ACC112 (cell line): ENCODE measurements around the gene IFNA4.
"Not testable (repeated sequence)": the region's sequence is repeated elsewhere in the genome, so short reads cannot be mapped to it uniquely, and the experiment has no call there.

ENCODE experiments used
- H2AFZ ChIP-seq: fragments of 200-600 bp; sonication (generic); one replicate; pipeline ENCODE4 v1.6.0; 2017; ENCODE audit warnings: antibody characterized with exemption, low read length; ENCODE audit not compliant: unreplicated experiment
- H3K27ac ChIP-seq: fragments of 200-600 bp; sonication (generic); 2 replicates; pipeline ENCODE4 v1.5.1; 2014; ENCODE audit warnings: low read depth, mild to moderate bottlenecking, antibody characterized with exemption, low read length, moderate library complexity
- H3K27me3 ChIP-seq: fragments of 200-600 bp; sonication (generic); 2 replicates; pipeline ENCODE4 v1.6.1; 2014; ENCODE audit warnings: mild to moderate bottlenecking, antibody characterized with exemption, low read length, moderate library complexity, mixed read lengths; ENCODE audit not compliant: insufficient read depth
- H3K36me3 ChIP-seq: fragments of 200-600 bp; sonication (generic); 2 replicates; pipeline ENCODE4 v1.6.1; 2016; ENCODE audit warnings: mild to moderate bottlenecking, antibody characterized with exemption, low read length, moderate library complexity, mixed read lengths; ENCODE audit not compliant: insufficient read depth
- H3K4me1 ChIP-seq: fragments of 200-600 bp; sonication (generic); one replicate; pipeline ENCODE4 v1.6.1; 2016; ENCODE audit warnings: low read length, mixed read lengths; ENCODE audit not compliant: insufficient read depth, unreplicated experiment, control insufficient read depth
- H3K4me3 ChIP-seq: fragments of 200-600 bp; sonication (generic); 2 replicates; pipeline ENCODE4 v1.5.1; 2014; ENCODE audit warnings: mild to moderate bottlenecking, low read depth, low read length
- H3K79me2 ChIP-seq: fragments of 200-600 bp; sonication (generic); one replicate; pipeline ENCODE4 v1.6.0; 2016; ENCODE audit warnings: low read length; ENCODE audit not compliant: control insufficient read depth, unreplicated experiment, insufficient read depth

IFNA4 gene

DNA sequence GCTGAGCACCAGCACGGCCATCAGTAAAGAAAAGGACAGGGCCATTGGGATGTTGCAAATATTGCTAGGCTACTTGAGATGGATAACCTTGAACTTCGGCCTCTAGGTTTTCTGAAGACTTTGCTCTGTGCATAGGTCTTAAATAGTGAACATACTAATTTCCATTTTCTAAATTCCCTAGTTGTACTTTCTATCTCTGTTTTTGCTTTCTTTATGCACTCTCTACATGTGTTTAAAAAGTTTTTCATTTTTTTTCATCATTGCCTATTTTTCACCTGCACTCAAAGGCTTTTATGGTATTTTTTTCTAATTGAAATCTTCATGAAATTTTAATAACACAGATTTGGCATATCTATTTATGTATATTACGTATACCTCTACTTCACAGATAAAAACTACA, at the start of gene IFNA4:
IFNA4 (minus strand) TSS at position 101 of the 400 bp plus-strand sequence; CDS start at position 45, 56 bp downstream.
- not testable (repeated sequence) for H3K27me3 ChIP-seq, H3K36me3 ChIP-seq, H3K4me1 ChIP-seq, H3K79me2 ChIP-seq, H3K27ac ChIP-seq, H3K4me3 ChIP-seq, H2AFZ ChIP-seq

- not testable (repeated sequence) for H3K4me3 ChIP-seq, H3K27ac ChIP-seq
- peak overlapping the region; percentile 2 for H2AFZ ChIP-seq
Observed at GRCh38 chr9:21236360-21236714, 49.0 kb upstream of the IFNA4 start.

GRCh38 chr9:21235468-21236359, 48.3 kb upstream of the IFNA4 start:
- H3K36me3 ChIP-seq, H3K79me2 ChIP-seq, H3K4me1 ChIP-seq, H3K27ac ChIP-seq, H3K4me3 ChIP-seq: not testable (repeated sequence)
- H2AFZ ChIP-seq: peak overlapping the region; percentile 2
- H3K27me3 ChIP-seq: peaks cover 20% of the 10 kb centered on the region

More at GRCh38 chr9:21236360-21236714, 49.0 kb upstream of the IFNA4 start:
- peaks cover 20% of the 10 kb centered on the region for H3K27me3 ChIP-seq
- H3K4me1 ChIP-seq, H3K36me3 ChIP-seq, H3K79me2 ChIP-seq: not testable (repeated sequence)

DNA sequence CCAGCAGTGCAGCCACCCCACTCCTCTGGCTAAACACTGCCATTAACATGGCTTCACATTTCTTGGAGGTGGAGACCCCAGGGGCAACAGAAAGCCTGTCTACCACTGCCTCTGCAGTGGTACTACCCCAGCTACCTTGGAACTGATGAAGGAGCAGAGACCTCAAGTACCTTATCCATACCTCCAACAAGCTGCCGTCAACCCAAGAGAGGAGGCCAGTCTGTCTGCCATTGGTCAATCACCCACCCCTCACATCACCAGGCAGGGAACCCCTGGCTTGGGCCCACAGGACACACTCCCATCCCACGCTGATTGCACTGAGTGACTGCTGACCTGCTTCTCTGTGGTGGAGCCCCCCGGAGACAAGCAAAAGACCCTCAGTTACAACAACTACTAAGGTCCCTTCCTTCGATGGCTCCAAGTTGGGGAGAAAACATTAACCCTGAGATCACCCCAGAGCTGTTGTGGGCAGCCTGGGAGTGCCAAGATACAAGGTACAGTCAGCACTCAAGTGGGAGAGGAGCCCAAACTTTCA, 46.8 kb upstream of the IFNA4 start:
- peaks cover 11% of the 10 kb centered on the region; the same call in 1 of the 2 replicates for H3K27me3 ChIP-seq
- no peak overlapping the region for H2AFZ ChIP-seq

DNA sequence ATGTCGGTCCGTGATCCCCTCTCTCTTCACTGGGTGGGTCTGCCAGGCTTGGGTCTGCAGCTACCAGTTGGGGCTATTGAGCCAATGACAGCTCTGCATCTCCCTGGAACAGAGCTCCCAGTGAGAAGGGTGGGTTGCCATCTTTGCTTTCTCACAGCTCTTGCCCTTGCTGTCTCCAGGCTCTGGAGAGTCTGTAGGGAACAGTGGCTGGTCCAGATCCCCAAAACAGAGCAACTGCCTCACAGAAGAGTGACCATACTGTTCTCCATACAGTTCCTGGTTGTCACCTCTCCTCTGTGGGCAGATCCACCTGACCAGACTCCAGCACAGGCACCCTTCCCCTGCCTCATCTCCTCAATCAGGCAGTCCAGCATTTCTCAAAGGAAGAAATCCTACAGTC, 45.9 kb upstream of the IFNA4 start:
- Histone ChIP-seq H3K36me3 (no peaks in the 10 kb centered on the region), H3K4me3 (no peak overlapping the region), H3K27ac (no peak overlapping the region), H2AFZ (no peak overlapping the region), H3K27me3 (peaks cover 4% of the 10 kb centered on the region; the same call in 1 of the 2 replicates), H3K79me2 (no peaks in the 10 kb centered on the region), H3K4me1 (no peaks in the 10 kb centered on the region)

More for the DNA sequence above, 46.8 kb upstream of the IFNA4 start:
- Histone ChIP-seq H3K79me2 (no peaks in the 10 kb centered on the region), H3K4me1 (no peaks in the 10 kb centered on the region), H3K36me3 (no peaks in the 10 kb centered on the region), H3K27ac (no peak overlapping the region), H3K4me3 (no peak overlapping the region)

GRCh38 chr9:21228122-21228521, 40.7 kb upstream of the IFNA4 start, which contains the start of gene IFNA17:
Gene IFNA17, minus strand, starts transcription at chr9:21228222. Its CDS starts 49 bp downstream, at chr9:21228173.
- no peak within 1 kb of the TSS for H3K27ac ChIP-seq
- no peaks in the 10 kb centered on the region for H3K79me2 ChIP-seq
- H3K4me3 ChIP-seq: no peak within 1 kb of the TSS
- H3K4me1 ChIP-seq: no peaks in the 10 kb centered on the region
- 0 out of 2 replicates have a peak, but pooled peaks cover 4% of the 10 kb centered on the region for H3K27me3 ChIP-seq
- no peaks in the 10 kb centered on the region for H3K36me3 ChIP-seq
- no peak within 1 kb of the TSS for H2AFZ ChIP-seq

DNA sequence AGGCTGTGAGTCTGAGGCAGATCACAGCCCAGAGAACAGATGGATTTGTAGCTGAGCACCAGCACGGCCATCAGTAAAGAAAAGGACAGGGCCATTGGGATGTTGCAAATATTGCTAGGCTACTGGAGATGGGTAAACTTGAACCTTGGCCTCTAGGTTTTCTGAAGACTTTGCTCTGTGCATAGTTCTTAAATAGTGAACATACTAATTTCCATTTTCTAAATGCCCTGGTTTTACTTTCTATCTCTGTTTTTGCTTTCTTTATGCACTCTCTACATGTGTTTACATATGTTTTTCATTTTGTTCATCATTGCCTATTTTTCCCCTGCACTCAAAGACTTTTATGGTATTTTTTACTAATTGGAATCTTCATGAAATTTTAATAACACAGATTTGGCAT, 29.8 kb upstream of the IFNA4 start, which contains the start of gene IFNA16:
IFNA16 (minus strand) TSS at position 101 of the 400 bp plus-strand sequence; CDS start at position 95, 6 bp downstream.
- H3K27me3 ChIP-seq, H3K36me3 ChIP-seq, H3K27ac ChIP-seq, H3K4me1 ChIP-seq, H3K4me3 ChIP-seq, H3K79me2 ChIP-seq, H2AFZ ChIP-seq: not testable (repeated sequence)

GRCh38 chr9:21213411-21214326, 26.3 kb upstream of the IFNA4 start:
- not testable (repeated sequence) for H3K4me1 ChIP-seq, H3K36me3 ChIP-seq, H3K27ac ChIP-seq, H3K27me3 ChIP-seq, H3K79me2 ChIP-seq, H3K4me3 ChIP-seq
- H2AFZ ChIP-seq: peak overlapping the region; percentile 14

DNA sequence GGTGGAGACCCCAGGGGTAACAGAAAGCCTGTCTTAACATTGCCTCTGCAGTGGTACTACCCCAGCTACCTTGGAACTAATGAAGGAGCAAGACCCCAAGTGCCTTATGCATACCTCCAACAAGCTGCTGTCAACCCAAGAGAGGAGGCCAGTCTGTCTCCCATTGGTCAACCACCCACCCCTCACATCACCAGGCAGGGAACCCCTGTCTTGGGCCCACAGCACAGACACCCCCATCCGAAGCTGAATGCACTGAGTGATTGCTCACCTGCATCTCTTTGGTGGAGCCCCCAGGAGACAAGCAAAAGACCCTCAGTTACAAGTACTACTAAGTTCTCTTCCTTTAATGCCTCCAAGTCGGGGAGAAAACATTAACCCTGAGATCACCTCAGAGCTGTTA, 24.8 kb upstream of the IFNA4 start:
- H2AFZ ChIP-seq, H3K27ac ChIP-seq, H3K79me2 ChIP-seq, H3K4me3 ChIP-seq, H3K4me1 ChIP-seq, H3K36me3 ChIP-seq, H3K27me3 ChIP-seq: not testable (repeated sequence)

GRCh38 chr9:21210782-21211181, 23.4 kb upstream of the IFNA4 start:
- H2AFZ ChIP-seq, H3K36me3 ChIP-seq, H3K79me2 ChIP-seq, H3K4me3 ChIP-seq, H3K27me3 ChIP-seq, H3K4me1 ChIP-seq, H3K27ac ChIP-seq: not testable (repeated sequence)
